HepG2 (cell line): ENCODE data around the gene AMZ2. TPM values are rescaled to one million over a fixed set of nuclear protein-coding genes. Genes with fewer than 3 reads are reported as not detected.
A peak's percentile ranks its signal among the peaks of the same experiment; 100 is the strongest.

Experiments used
- ARID2 ChIP-seq: sonication (generic); formaldehyde crosslinking; IDR thresholded peaks from 2 replicates; pipeline ENCODE4 v1.8.1; 2022; ENCODE audit warnings: mild to moderate bottlenecking, missing genetic modification reagents, borderline replicate concordance
- ARNT ChIP-seq: fragments of 450-650 bp; IDR thresholded peaks from 2 replicates; pipeline ENCODE4 v1.6.1; 2017
- ATM ChIP-seq: fragments of 450-650 bp; IDR thresholded peaks from 2 replicates; pipeline ENCODE4 v1.7.1; 2017; ENCODE audit warnings: mild to moderate bottlenecking, borderline replicate concordance
- IRX3 ChIP-seq: sonication (generic); formaldehyde crosslinking; IDR thresholded peaks from 2 replicates; pipeline ENCODE4 v1.8.1; 2023; ENCODE audit warnings: mild to moderate bottlenecking, low read depth, missing genetic modification reagents, borderline replicate concordance
- JARID2 ChIP-seq: sonication (generic); formaldehyde crosslinking; IDR thresholded peaks from 2 replicates; pipeline ENCODE4 v1.8.1; 2023; ENCODE audit warnings: missing genetic modification reagents, inconsistent platforms; ENCODE audit not compliant: insufficient replicate concordance
- KAT7 ChIP-seq: IDR thresholded peaks from 2 replicates; pipeline ENCODE4 v1.6.1; 2018; ENCODE audit warnings: borderline replicate concordance, missing compliant biosample characterization
- MAZ ChIP-seq, 2 experiments: sonication (generic) in 1 of 2; formaldehyde crosslinking in 1 of 2; IDR thresholded peaks; 2 replicates each; pipeline versions ENCODE4 v1.5.0 to v1.6.1; 2012 to 2020; ENCODE audit warnings: low read depth in 2 of 2, mild to moderate bottlenecking in 2 of 2, borderline replicate concordance in 1 of 2, improper control_type of control experiment in 1 of 2, low read length in 1 of 2, missing genetic modification reagents in 1 of 2, moderate library complexity in 1 of 2
- NFYC ChIP-seq: IDR thresholded peaks from 2 replicates; pipeline ENCODE4 v1.6.1; 2016; ENCODE audit warnings: missing genetic modification reagents, missing compliant biosample characterization
- NONO ChIP-seq, 2 experiments: fragments of 450-650 bp in 1 of 2; sonication (generic) in 1 of 2; formaldehyde crosslinking in 1 of 2; IDR thresholded peaks in 1 of 2; conservative IDR thresholded peaks in 1 of 2; 2 replicates each; pipeline versions ENCODE4 v1.6.1 to v1.8.0; 2017 to 2022; ENCODE audit warnings: mild to moderate bottlenecking in 1 of 2, missing genetic modification reagents in 1 of 2, moderate library complexity in 1 of 2
- POLR2A ChIP-seq, 2 experiments: IDR thresholded peaks; 2 replicates each; pipeline ENCODE4 v1.6.1; 2011; ENCODE audit warnings: low read depth in 2 of 2, low read length in 2 of 2, mild to moderate bottlenecking in 1 of 2, moderate library complexity in 1 of 2; ENCODE audit not compliant: insufficient read depth in 1 of 2
- RFX1 ChIP-seq: fragments of 450-650 bp; IDR thresholded peaks from 2 replicates; pipeline ENCODE4 v1.6.1; 2017
- SMARCC2 ChIP-seq: fragments of 450-650 bp; IDR thresholded peaks from 2 replicates; pipeline ENCODE4 v1.6.1; 2017; ENCODE audit warnings: antibody characterized with exemption, mild to moderate bottlenecking
- U2AF1 ChIP-seq: fragments of 200-400 bp; formaldehyde crosslinking; optimal IDR thresholded peaks from 2 replicates; pipeline ENCODE3; 2017; ENCODE audit warnings: mild to moderate bottlenecking, low read depth, low read length
- ZBTB21 ChIP-seq: sonication (generic); formaldehyde crosslinking; IDR thresholded peaks from 2 replicates; pipeline ENCODE4 v1.4.0; 2020; ENCODE audit warnings: missing genetic modification reagents
- ZBTB26 ChIP-seq: IDR thresholded peaks from 2 replicates; pipeline ENCODE4 v1.6.1; 2016; ENCODE audit warnings: missing compliant biosample characterization, missing genetic modification reagents, borderline replicate concordance
- ZFP1 ChIP-seq: IDR thresholded peaks from 2 replicates; pipeline ENCODE4 v1.6.1; 2016
- ZFYVE20 ChIP-seq: sonication (generic); formaldehyde crosslinking; IDR thresholded peaks from 2 replicates; pipeline ENCODE4 v1.8.0; 2023; ENCODE audit warnings: low read depth, mild to moderate bottlenecking, moderate library complexity, missing genetic modification reagents, borderline replicate concordance
- ZNF225 ChIP-seq: sonication (generic); formaldehyde crosslinking; IDR thresholded peaks from 2 replicates; pipeline ENCODE4 v1.4.0; 2020; ENCODE audit warnings: mild to moderate bottlenecking, missing genetic modification reagents
- ZNF253 ChIP-seq: sonication (generic); formaldehyde crosslinking; IDR thresholded peaks from 2 replicates; pipeline ENCODE4 v1.8.0; 2022; ENCODE audit warnings: mild to moderate bottlenecking, missing genetic modification reagents, borderline replicate concordance
- ZNF296 ChIP-seq: sonication (generic); formaldehyde crosslinking; conservative IDR thresholded peaks from 2 replicates; pipeline ENCODE4 v1.5.0; 2020; ENCODE audit warnings: mild to moderate bottlenecking, missing genetic modification reagents
- ZNF432 ChIP-seq: sonication (generic); formaldehyde crosslinking; IDR thresholded peaks from 2 replicates; pipeline ENCODE4 v1.5.0; 2020; ENCODE audit warnings: missing genetic modification reagents, mild to moderate bottlenecking, borderline replicate concordance
- ZNF563 ChIP-seq: sonication (generic); formaldehyde crosslinking; IDR thresholded peaks from 2 replicates; pipeline ENCODE4 v1.8.0; 2022; ENCODE audit warnings: mild to moderate bottlenecking, moderate library complexity, missing genetic modification reagents
- ZNF569 ChIP-seq: sonication (generic); formaldehyde crosslinking; IDR thresholded peaks from 2 replicates; pipeline ENCODE4 v1.5.0; 2020; ENCODE audit warnings: mild to moderate bottlenecking, missing genetic modification reagents, moderate library complexity, borderline replicate concordance
- ZNF780A ChIP-seq: sonication (generic); formaldehyde crosslinking; IDR thresholded peaks from 2 replicates; pipeline ENCODE4 v1.8.0; 2022; ENCODE audit warnings: mild to moderate bottlenecking, missing genetic modification reagents, moderate library complexity
- ZSCAN21 ChIP-seq: sonication (generic); formaldehyde crosslinking; IDR thresholded peaks from 2 replicates; pipeline ENCODE4 v1.8.0; 2022; ENCODE audit warnings: mild to moderate bottlenecking, missing genetic modification reagents, moderate library complexity, borderline replicate concordance
- ZSCAN25 ChIP-seq: sonication (generic); formaldehyde crosslinking; IDR thresholded peaks from 2 replicates; pipeline ENCODE4 v1.8.0; 2022; ENCODE audit warnings: mild to moderate bottlenecking, missing genetic modification reagents
- polyA plus RNA-seq, 8 experiments: library from polyadenylated mRNA; depleted of rRNA in 3 of 8; stranded (reverse) in 7 of 8; unstranded in 1 of 8; fragments of >200 nt; fragmentation: Illumina TruSeq in 4 of 8; extraction: Trizol in 4 of 8; gene quantifications; 2 replicates each; pipeline versions ENCODE4 v1.2.1 to v1.2.3, GENCODE V29; 2011 to 2016; ENCODE audit warnings: low read depth in 4 of 8, missing spikeins in 1 of 8, mixed read lengths in 1 of 8; ENCODE audit not compliant: insufficient read depth in 1 of 8
- total RNA-seq, 5 experiments: library from RNA; depleted of rRNA; stranded (reverse); fragments of >200 nt; fragmentation: Illumina TruSeq; extraction: Trizol; gene quantifications; 2 replicates each; pipeline ENCODE4 v1.2.3, GENCODE V29; 2016; ENCODE audit warnings: low read depth in 1 of 5
- TF ChIP-seq, protein P1 (sequence below): sonication (generic); formaldehyde crosslinking; IDR thresholded peaks from 2 replicates; pipeline ENCODE4; 2020; ENCODE audit warnings: missing genetic modification reagents, mild to moderate bottlenecking, borderline replicate concordance

The AMZ2 gene
- total and polyA plus RNA-seq, 2 of the 13 experiments (the other 11 are each of a cell fraction or from before 2014, with no cell fraction given): 86.9 to 90.2 TPM

DNA sequence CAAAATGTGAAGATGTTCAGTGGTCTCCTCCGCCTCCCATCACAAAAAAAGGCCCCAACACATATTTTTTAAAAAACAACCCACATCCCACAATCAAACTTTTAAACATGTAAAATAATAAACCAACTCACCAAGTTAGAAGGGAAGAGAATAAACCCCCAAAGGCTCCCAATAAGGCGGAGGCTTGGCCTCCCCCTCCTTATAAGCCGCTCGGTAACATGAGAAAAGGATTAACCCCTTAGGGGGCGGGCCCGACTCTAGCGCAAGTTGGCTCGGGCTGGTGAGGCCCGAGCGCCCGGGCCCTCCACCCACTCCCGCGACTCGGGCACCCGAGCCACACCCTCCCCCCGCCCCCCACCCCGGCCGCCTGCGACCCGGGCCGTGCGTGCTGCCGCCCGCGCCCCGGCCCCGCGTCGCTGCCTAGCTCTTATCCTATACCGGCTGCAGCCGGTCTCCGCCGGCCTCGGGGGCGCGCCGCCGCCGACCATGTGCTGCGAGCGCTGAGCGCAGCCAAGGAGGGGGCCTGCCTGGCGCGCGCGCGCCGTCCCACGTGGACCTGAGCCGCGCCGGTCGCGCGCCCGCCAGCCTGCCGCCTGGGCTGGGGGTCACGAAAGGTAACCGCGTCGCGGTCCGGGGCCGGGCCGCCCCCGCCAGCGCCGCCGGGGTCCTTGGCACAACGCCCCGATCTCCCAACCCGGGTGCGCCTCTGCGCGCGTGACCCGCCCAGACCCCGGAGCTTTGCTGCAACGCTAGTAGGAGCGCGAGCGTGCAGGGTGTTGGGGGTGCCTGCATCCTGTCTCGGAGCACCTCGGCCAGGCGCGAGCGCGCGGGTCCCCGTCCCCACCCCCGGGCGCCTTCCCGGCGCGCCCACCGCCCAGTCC lies 43.4 kb downstream of the AMZ2 start, which contains the start of the genes ARSG and SLC16A6 (continued):
- no peak for TF ChIP-seq NONO (IDR thresholded peaks at IDR 0.05)
- TF ChIP-seq NONO (CRISPR knock-in tag; conservative IDR thresholded peaks at IDR 0.05): no peak
- TF ChIP-seq ZBTB21 (CRISPR knock-in tag): no peak
- no peak for TF ChIP-seq ATM
- TF ChIP-seq U2AF1: no peak
- no peak for TF ChIP-seq NFYC (CRISPR knock-in tag)
- no peak for TF ChIP-seq SMARCC2
- TF ChIP-seq ZNF780A: no peak
- TF ChIP-seq ZNF225 (CRISPR knock-in tag): no peak
- no peak for TF ChIP-seq ZNF432 (CRISPR knock-in tag)
- no peak for TF ChIP-seq ARID2 (CRISPR knock-in tag)
- no peak for TF ChIP-seq ARNT
- TF ChIP-seq JARID2 (CRISPR knock-in tag): no peak
- no peak for TF ChIP-seq ZSCAN21 (CRISPR knock-in tag)
- TF ChIP-seq ZNF253: no peak
- TF ChIP-seq, protein P1, sequence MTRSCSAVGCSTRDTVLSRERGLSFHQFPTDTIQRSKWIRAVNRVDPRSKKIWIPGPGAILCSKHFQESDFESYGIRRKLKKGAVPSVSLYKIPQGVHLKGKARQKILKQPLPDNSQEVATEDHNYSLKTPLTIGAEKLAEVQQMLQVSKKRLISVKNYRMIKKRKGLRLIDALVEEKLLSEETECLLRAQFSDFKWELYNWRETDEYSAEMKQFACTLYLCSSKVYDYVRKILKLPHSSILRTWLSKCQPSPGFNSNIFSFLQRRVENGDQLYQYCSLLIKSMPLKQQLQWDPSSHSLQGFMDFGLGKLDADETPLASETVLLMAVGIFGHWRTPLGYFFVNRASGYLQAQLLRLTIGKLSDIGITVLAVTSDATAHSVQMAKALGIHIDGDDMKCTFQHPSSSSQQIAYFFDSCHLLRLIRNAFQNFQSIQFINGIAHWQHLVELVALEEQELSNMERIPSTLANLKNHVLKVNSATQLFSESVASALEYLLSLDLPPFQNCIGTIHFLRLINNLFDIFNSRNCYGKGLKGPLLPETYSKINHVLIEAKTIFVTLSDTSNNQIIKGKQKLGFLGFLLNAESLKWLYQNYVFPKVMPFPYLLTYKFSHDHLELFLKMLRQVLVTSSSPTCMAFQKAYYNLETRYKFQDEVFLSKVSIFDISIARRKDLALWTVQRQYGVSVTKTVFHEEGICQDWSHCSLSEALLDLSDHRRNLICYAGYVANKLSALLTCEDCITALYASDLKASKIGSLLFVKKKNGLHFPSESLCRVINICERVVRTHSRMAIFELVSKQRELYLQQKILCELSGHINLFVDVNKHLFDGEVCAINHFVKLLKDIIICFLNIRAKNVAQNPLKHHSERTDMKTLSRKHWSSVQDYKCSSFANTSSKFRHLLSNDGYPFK (CRISPR knock-in tag): no peak
- TF ChIP-seq ZNF296 (CRISPR knock-in tag): no peak
- no peak for TF ChIP-seq RFX1
- TF ChIP-seq ZFP1 (CRISPR knock-in tag): no peak
- TF ChIP-seq KAT7 (CRISPR knock-in tag): no peak
- TF ChIP-seq ZFYVE20 (CRISPR knock-in tag): no peak
- TF ChIP-seq IRX3 (CRISPR knock-in tag): no peak
- no peak for TF ChIP-seq ZBTB26
- TF ChIP-seq ZNF569 (CRISPR knock-in tag): no peak
- peak; percentile 87 for TF ChIP-seq ZNF563
- peak; percentile 46 to 59 for TF ChIP-seq POLR2A (IDR thresholded peaks at IDR 0.05; ENCODE audit: insufficient read depth in 1 of 2, low read depth in 2 of 2, low read length in 2 of 2)
- 0 out of 2 replicates have a peak, but pooled peaks have one; percentile 40 for TF ChIP-seq MAZ (IDR thresholded peaks at IDR 0.05; ENCODE audit: borderline replicate concordance, low read depth, low read length)
- peak; percentile 47; the same call in 1 of the 2 replicates for TF ChIP-seq MAZ (CRISPR knock-in tag; IDR thresholded peaks at IDR 0.05; ENCODE audit: low read depth)
- no peak for TF ChIP-seq ZSCAN25 (CRISPR knock-in tag)
